OCI-LY1 (cell line): ENCODE results near the gene C16orf95.

Experiments
- H2AFZ ChIP-seq: fragments of 200-600 bp; sonication (generic), shearing (Covaris generic); 2 replicates; pipeline ENCODE4 v1.6.0; 2014; ENCODE audit warnings: antibody characterized with exemption, mild to moderate bottlenecking, low read length
- H3F3A ChIP-seq: fragments of 200-600 bp; sonication (generic), shearing (Covaris generic); 2 replicates; pipeline ENCODE4 v1.6.0; 2014; ENCODE audit warnings: mild to moderate bottlenecking, antibody characterized with exemption, low read length, moderate library complexity; ENCODE audit not compliant: insufficient read depth
- H3K27ac ChIP-seq: fragments of 200-600 bp; sonication (generic); 2 replicates; pipeline ENCODE4 v1.5.1; 2014; ENCODE audit warnings: low read length, mixed run types, mild to moderate bottlenecking, low read depth; ENCODE audit not compliant: poor library complexity, severe bottlenecking
- H3K27me3 ChIP-seq: fragments of 200-600 bp; sonication (generic); 2 replicates; pipeline ENCODE4 v1.6.0; 2014; ENCODE audit warnings: antibody characterized with exemption, mild to moderate bottlenecking, low read length, moderate library complexity; ENCODE audit not compliant: insufficient read depth
- H3K36me3 ChIP-seq: fragments of 200-600 bp; sonication (generic); 2 replicates; pipeline ENCODE4 v1.6.1; 2014; ENCODE audit warnings: mild to moderate bottlenecking, antibody characterized with exemption, low read length, moderate library complexity, mixed read lengths; ENCODE audit not compliant: insufficient read depth
- H3K4me1 ChIP-seq: fragments of 200-600 bp; sonication (generic); 2 replicates; pipeline ENCODE4 v1.5.1; 2014; ENCODE audit warnings: mild to moderate bottlenecking, low read length, moderate library complexity; ENCODE audit not compliant: insufficient read depth, severe bottlenecking
- H3K4me2 ChIP-seq: fragments of 200-600 bp; sonication (generic), shearing (Covaris generic); 2 replicates; pipeline ENCODE4 v1.6.1; 2014; ENCODE audit warnings: low read length
- H3K4me3 ChIP-seq: fragments of 200-600 bp; sonication (generic); 2 replicates; pipeline ENCODE4 v1.5.1; 2014; ENCODE audit warnings: low read length, low read depth, mild to moderate bottlenecking, mixed read lengths; ENCODE audit not compliant: poor library complexity, severe bottlenecking
- H3K79me2 ChIP-seq: fragments of 200-600 bp; shearing (Covaris generic); 2 replicates; pipeline ENCODE4 v1.6.1; 2016; ENCODE audit warnings: mixed run types, low read length, mixed read lengths; ENCODE audit not compliant: insufficient read depth
- H3K9ac ChIP-seq: fragments of 200-600 bp; sonication (generic), shearing (Covaris generic); 2 replicates; pipeline ENCODE4 v1.6.1; 2014; ENCODE audit warnings: mild to moderate bottlenecking, low read length, mixed read lengths
- H3K9me2 ChIP-seq: fragments of 200-600 bp; sonication (generic), shearing (Covaris generic); 2 replicates; pipeline ENCODE4 v1.6.1; 2014; ENCODE audit warnings: low read depth, mild to moderate bottlenecking, low read length, mixed read lengths
- H3K9me3 ChIP-seq: fragments of 200-600 bp; shearing (Covaris generic); 2 replicates; pipeline ENCODE4 v1.6.1; 2014; ENCODE audit warnings: low read length, mixed read lengths
- H4K20me1 ChIP-seq: fragments of 200-600 bp; sonication (generic), shearing (Covaris generic); 2 replicates; pipeline ENCODE4 v1.6.0; 2016; ENCODE audit warnings: mild to moderate bottlenecking, low read length; ENCODE audit not compliant: insufficient read depth
- CTCF ChIP-seq: fragments of 200-600 bp; sonication (generic), shearing (Covaris generic); IDR thresholded peaks from 2 replicates; pipeline ENCODE4 v1.5.1; 2017; ENCODE audit warnings: mild to moderate bottlenecking, antibody characterized with exemption, low read length, moderate library complexity, mixed read lengths
- EZH2 ChIP-seq: fragments of 200-600 bp; sonication (generic), shearing (Covaris generic); IDR thresholded peaks from 2 replicates; pipeline ENCODE4 v1.8.0; 2017; ENCODE audit warnings: borderline replicate concordance, mixed run types, mild to moderate bottlenecking, antibody characterized with exemption, low read length, moderate library complexity, mixed read lengths

Gene C16orf95

GRCh38 chr16:87297407-87297806 lies 19.8 kb downstream of the C16orf95 start:
- Histone ChIP-seq H3K9ac (no peak overlapping the region), H3K4me2 (no peak overlapping the region), H3F3A (no peaks in the 10 kb centered on the region), H3K9me3 (no peaks in the 10 kb centered on the region), H2AFZ (no peak overlapping the region), H3K4me3 (no peak overlapping the region), H3K9me2 (no peaks in the 10 kb centered on the region), H3K27me3 (no peaks in the 10 kb centered on the region), H3K36me3 (no peaks in the 10 kb centered on the region; the same call in 1 of the 2 replicates), H3K4me1 (no peaks in the 10 kb centered on the region), H3K79me2 (no peaks in the 10 kb centered on the region), H4K20me1 (no peaks in the 10 kb centered on the region), H3K27ac (no peak overlapping the region)
- TF ChIP-seq EZH2: no peak
- no peak for TF ChIP-seq CTCF

- H3K27me3 ChIP-seq: no peaks in the 10 kb centered on the region
- no peak overlapping the region for H3K9ac ChIP-seq
- H3K36me3 ChIP-seq: no peaks in the 10 kb centered on the region; the same call in 1 of the 2 replicates
- H3K4me3 ChIP-seq: no peak overlapping the region
- no peaks in the 10 kb centered on the region for H3K4me1 ChIP-seq
- H3K9me2 ChIP-seq: no peaks in the 10 kb centered on the region
- H3F3A ChIP-seq: no peaks in the 10 kb centered on the region
- H2AFZ ChIP-seq: no peak overlapping the region
- no peaks in the 10 kb centered on the region for H4K20me1 ChIP-seq
- 0 out of 2 replicates have a peak, but pooled peaks cover 3% of the 10 kb centered on the region for H3K9me3 ChIP-seq
- H3K79me2 ChIP-seq: no peaks in the 10 kb centered on the region
- TF ChIP-seq CTCF: no peak
- no peak for TF ChIP-seq EZH2
- H3K4me2 ChIP-seq: no peak overlapping the region
- no peak overlapping the region for H3K27ac ChIP-seq
These were observed 21.3 kb downstream of the C16orf95 start for GRCh38 chr16:87295661-87296531.

GRCh38 chr16:87295259-87295658 lies 21.9 kb downstream of the C16orf95 start:
- Histone ChIP-seq H3K4me2 (no peak overlapping the region), H4K20me1 (no peaks in the 10 kb centered on the region), H3K36me3 (no peaks in the 10 kb centered on the region; the same call in 1 of the 2 replicates), H3K79me2 (no peaks in the 10 kb centered on the region), H3K27ac (no peak overlapping the region), H3K27me3 (no peaks in the 10 kb centered on the region), H3K4me3 (no peak overlapping the region), H3K9me3 (0 out of 2 replicates have a peak, but pooled peaks cover 3% of the 10 kb centered on the region), H3F3A (no peaks in the 10 kb centered on the region), H3K9me2 (no peaks in the 10 kb centered on the region), H3K9ac (no peak overlapping the region), H2AFZ (no peak overlapping the region), H3K4me1 (no peaks in the 10 kb centered on the region)
- TF ChIP-seq EZH2: no peak
- TF ChIP-seq CTCF: no peak
